ENCODE measurements around the gene RNASEL. TPM values are rescaled to one million over a fixed set of nuclear protein-coding genes. Genes with fewer than 3 reads are reported as not detected.

Gene RNASEL
- total and polyA plus RNA-seq, 9 of the 15 experiments (the other 6 are each of a cell fraction or from before 2014, with no cell fraction given): 4.3 to 11.1 (median 7.2) TPM

- TF ChIP-seq CHD7 (IDR thresholded peaks at IDR 0.05; ENCODE audit: low read depth, low read length) (no peak), MXD1 (CRISPR knock-in tag; IDR thresholded peaks at IDR 0.05; ENCODE audit: borderline replicate concordance, poor library complexity, severe bottlenecking) (no peak), RB1 (IDR thresholded peaks at IDR 0.05; ENCODE audit: low read depth) (no peak), TAF15 (IDR thresholded peaks at IDR 0.05; ENCODE audit: low read depth, low read length) (no peak), ZKSCAN8 (CRISPR knock-in tag; IDR thresholded peaks at IDR 0.05) (peak; percentile 81; the same call in 1 of the 2 replicates), SPI1 (IDR thresholded peaks at IDR 0.05; ENCODE audit: borderline replicate concordance, low read depth, low read length) (peak; percentile 44; the same call in 1 of the 2 replicates), ZNF507 (tag; conservative IDR thresholded peaks at IDR 0.05) (no peak), CREM (IDR thresholded peaks at IDR 0.05; ENCODE audit: low read depth) (0 out of 2 replicates have a peak, but pooled peaks have one; percentile 43), ZNF12 (CRISPR knock-in tag; IDR thresholded peaks at IDR 0.05) (no peak), MAX (CRISPR knock-in tag; IDR thresholded peaks at IDR 0.05) (no peak), ZNF79 (CRISPR knock-in tag; IDR thresholded peaks at IDR 0.05; ENCODE audit: low read depth) (no peak)
- TF ChIP-seq, protein P1, sequence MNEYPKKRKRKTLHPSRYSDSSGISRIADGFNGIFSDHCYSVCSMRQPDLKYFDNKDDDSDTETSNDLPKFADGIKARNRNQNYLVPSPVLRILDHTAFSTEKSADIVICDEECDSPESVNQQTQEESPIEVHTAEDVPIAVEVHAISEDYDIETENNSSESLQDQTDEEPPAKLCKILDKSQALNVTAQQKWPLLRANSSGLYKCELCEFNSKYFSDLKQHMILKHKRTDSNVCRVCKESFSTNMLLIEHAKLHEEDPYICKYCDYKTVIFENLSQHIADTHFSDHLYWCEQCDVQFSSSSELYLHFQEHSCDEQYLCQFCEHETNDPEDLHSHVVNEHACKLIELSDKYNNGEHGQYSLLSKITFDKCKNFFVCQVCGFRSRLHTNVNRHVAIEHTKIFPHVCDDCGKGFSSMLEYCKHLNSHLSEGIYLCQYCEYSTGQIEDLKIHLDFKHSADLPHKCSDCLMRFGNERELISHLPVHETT (CRISPR knock-in tag; conservative IDR thresholded peaks at IDR 0.05 in 1 of 2, IDR thresholded peaks at IDR 0.05 in 1 of 2): 0 out of 4 replicates have a peak, but pooled peaks of 1 of the 2 experiments have one; percentile 50
Observed at GRCh38 chr1:182608845-182609610, 20.0 kb upstream of the RNASEL start (continued).

Measured in K562 (cell line).